ENCODE measurements around the gene HLA-DRB1. TPM values are rescaled to one million over a fixed set of nuclear protein-coding genes. Genes with fewer than 3 reads are reported as not detected.
"Not testable (repeated sequence)": the region's sequence is repeated elsewhere in the genome, so short reads cannot be mapped to it uniquely, and the experiment has no call there.

The HLA-DRB1 gene
- total RNA-seq, 2 donors from 2014 or later: 50.0 to 80.3 TPM

DNA sequence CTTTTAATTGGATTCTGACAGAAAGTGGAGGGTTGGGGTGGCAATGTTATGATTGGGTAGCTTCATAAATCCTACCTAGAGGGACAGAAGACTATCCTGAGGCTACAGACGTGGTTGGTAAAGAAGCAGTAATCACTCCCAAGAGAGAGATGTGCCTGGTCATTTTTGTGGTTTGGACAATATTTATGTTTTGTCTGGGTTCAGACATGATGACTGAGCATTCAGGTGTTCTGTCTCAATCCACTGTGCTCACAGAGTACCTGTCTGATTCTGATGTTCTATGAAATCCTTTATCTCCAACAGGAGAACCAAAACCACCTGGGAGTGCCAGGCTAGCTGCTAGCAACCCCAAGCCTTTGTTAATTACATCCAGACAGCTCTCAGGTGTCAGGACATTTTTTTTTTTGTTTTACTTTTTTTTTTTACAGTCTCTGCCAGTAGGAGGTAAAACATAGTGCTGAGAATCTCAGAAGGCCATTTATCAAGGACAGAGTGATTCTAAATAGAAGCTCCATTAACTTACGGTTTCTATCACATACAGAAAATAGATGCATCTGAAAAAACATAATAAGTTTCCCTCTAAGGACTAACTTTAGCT lies 46.0 kb upstream of the HLA-DRB1 start:
- Histone ChIP-seq H3K27ac (no peak overlapping the region), H3K27me3 (replicated peaks; ENCODE audit: insufficient read depth) (no peaks in the 10 kb centered on the region), H3K9me3 (no peaks in the 10 kb centered on the region), H3K36me3 (no peaks in the 10 kb centered on the region), H3K4me1 (ENCODE audit: control insufficient read depth in 1 of 2, low read depth in 2 of 2) (no peaks in the 10 kb centered on the region), H3K4me3 (no peak overlapping the region)
- ATAC-seq (ENCODE audit: insufficient number of reproducible peaks, low FRiP score, low read depth) (no peak), DNase-seq (ENCODE audit: low spot score) (no peak)
- TF ChIP-seq, protein P1, sequence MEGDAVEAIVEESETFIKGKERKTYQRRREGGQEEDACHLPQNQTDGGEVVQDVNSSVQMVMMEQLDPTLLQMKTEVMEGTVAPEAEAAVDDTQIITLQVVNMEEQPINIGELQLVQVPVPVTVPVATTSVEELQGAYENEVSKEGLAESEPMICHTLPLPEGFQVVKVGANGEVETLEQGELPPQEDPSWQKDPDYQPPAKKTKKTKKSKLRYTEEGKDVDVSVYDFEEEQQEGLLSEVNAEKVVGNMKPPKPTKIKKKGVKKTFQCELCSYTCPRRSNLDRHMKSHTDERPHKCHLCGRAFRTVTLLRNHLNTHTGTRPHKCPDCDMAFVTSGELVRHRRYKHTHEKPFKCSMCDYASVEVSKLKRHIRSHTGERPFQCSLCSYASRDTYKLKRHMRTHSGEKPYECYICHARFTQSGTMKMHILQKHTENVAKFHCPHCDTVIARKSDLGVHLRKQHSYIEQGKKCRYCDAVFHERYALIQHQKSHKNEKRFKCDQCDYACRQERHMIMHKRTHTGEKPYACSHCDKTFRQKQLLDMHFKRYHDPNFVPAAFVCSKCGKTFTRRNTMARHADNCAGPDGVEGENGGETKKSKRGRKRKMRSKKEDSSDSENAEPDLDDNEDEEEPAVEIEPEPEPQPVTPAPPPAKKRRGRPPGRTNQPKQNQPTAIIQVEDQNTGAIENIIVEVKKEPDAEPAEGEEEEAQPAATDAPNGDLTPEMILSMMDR (IDR thresholded peaks at IDR 0.05): no peak

DNA sequence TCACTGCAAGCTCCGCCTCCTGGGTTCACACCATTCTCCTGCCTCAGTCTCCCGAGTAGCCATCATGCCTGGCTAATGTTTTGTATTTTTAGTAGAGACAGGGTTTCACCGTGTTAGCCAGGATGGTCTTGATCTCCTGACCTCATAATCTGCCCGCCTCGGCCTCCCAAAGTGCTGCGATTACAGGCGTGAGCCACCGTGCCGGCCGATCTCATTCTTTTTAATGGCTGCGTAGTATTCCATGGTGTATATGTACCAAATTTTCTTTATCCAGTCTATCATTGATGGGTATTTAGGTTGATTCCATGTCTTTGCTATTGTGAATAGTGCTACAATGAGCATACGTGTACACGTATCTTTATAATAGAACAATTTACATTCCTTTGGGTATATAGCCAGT lies 40.1 kb upstream of the HLA-DRB1 start:
- not testable (repeated sequence) for H3K4me3 ChIP-seq; DNase-seq (ENCODE audit: low spot score); H3K27ac ChIP-seq; H3K36me3 ChIP-seq; H3K9me3 ChIP-seq; ATAC-seq (ENCODE audit: insufficient number of reproducible peaks, low FRiP score, low read depth); H3K4me1 ChIP-seq (ENCODE audit: control insufficient read depth in 1 of 2, low read depth in 2 of 2); H3K27me3 ChIP-seq (replicated peaks; ENCODE audit: insufficient read depth)

DNA sequence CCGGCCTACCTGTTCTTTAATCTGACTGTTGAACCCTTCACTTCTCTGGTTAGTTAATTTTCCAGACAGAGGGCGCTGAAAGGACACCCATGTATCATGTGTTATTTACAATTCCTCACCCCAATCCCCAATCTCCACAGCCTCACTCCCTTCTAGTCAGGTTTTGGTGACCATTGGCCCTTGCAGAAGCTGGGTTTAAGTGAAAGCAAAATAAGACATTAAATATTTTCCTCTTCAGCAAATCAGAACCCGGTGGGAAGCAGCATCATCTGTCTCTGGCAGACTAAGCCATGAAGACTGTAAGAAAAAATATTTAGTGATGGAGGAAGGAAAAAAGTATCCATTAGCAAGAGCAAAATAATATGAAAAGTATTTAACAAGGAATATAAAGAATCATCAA lies 38.2 kb upstream of the HLA-DRB1 start:
- no peak for ATAC-seq (ENCODE audit: insufficient number of reproducible peaks, low FRiP score, low read depth)
- no peak for DNase-seq (ENCODE audit: low spot score)

DNA sequence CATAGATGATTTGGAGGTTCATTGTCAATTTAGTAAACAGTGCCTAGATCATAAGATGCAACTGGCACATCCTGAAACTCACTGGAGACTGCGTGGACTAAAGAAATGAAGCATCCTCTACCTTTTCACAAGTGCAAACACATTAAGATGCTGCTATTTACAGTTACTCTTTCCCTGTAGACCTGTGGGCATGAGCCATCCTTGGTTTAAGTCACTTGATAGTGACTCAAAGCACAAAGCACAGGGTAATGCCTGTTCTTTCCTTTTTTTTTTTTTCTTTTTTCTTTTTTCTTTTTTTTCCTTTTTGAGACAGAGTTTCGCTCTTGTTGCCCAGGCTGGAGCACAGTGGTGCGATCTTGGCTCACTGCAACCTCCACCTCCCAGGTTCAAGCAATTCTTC lies 37.6 kb upstream of the HLA-DRB1 start:
- H3K4me3 ChIP-seq: no peak overlapping the region
- ATAC-seq (ENCODE audit: insufficient number of reproducible peaks, low FRiP score, low read depth) (no peak), DNase-seq (ENCODE audit: low spot score) (no peak)
- TF ChIP-seq, protein P1 (IDR thresholded peaks at IDR 0.05): no peak
- no peak overlapping the region for H3K27ac ChIP-seq
- H3K4me1 ChIP-seq (ENCODE audit: control insufficient read depth in 1 of 2, low read depth in 2 of 2): no peaks in the 10 kb centered on the region
- H3K27me3 ChIP-seq (replicated peaks; ENCODE audit: insufficient read depth): no peaks in the 10 kb centered on the region
- H3K36me3 ChIP-seq: no peaks in the 10 kb centered on the region
- no peaks in the 10 kb centered on the region for H3K9me3 ChIP-seq

More for the DNA sequence above, 38.2 kb upstream of the HLA-DRB1 start:
- no peaks in the 10 kb centered on the region for H3K4me1 ChIP-seq (ENCODE audit: control insufficient read depth in 1 of 2, low read depth in 2 of 2)
- H3K36me3 ChIP-seq: no peaks in the 10 kb centered on the region
- H3K9me3 ChIP-seq: no peaks in the 10 kb centered on the region
- no peak overlapping the region for H3K4me3 ChIP-seq
- TF ChIP-seq, protein P1 (IDR thresholded peaks at IDR 0.05): no peak
- no peaks in the 10 kb centered on the region for H3K27me3 ChIP-seq (replicated peaks; ENCODE audit: insufficient read depth)
- H3K27ac ChIP-seq: no peak overlapping the region

DNA sequence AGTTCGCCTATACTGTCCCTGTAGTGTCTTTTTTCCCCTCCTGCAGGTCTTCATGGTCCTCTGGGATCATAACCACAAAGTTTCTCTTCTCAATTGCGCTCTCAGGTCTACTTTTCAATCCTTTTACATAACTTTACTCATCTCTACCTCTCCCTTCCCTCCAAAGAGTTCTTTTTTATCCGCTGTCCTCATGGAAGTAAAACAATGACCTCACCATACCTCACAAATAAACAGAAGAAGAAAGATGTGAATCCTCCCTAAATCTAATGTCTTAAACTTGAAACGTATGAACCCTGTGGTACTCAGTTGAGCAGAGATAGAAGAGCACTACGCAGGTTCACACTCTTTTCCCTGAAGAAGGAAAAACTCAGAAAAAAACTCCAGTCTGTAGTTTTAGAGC lies 35.5 kb upstream of the HLA-DRB1 start:
- no peaks in the 10 kb centered on the region for H3K36me3 ChIP-seq
- H3K4me1 ChIP-seq (ENCODE audit: control insufficient read depth in 1 of 2, low read depth in 2 of 2): no peaks in the 10 kb centered on the region
- TF ChIP-seq, protein P1 (IDR thresholded peaks at IDR 0.05): no peak
- no peaks in the 10 kb centered on the region for H3K9me3 ChIP-seq
- H3K4me3 ChIP-seq: no peak overlapping the region
- no peaks in the 10 kb centered on the region for H3K27me3 ChIP-seq (replicated peaks; ENCODE audit: insufficient read depth)
- H3K27ac ChIP-seq: no peak overlapping the region
- ATAC-seq (ENCODE audit: insufficient number of reproducible peaks, low FRiP score, low read depth) (no peak), DNase-seq (ENCODE audit: low spot score) (no peak)

DNA sequence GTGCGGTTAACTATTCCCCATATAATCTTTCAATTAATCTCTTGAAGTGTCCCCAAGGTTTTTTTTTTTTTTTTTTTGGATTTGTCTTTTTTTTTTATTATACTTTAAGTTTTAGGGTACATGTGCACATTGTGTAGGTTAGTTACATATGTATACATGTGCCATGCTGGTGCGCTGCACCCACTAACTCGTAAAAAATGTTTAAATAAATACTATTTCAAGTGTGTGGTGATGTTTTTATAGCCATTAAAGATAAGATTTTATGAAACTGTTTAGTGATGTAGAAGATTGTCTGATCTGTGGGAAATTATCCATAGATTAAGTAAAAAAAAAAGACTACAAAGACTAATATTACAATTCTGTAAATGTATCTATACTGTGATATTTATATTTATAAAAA lies 34.9 kb upstream of the HLA-DRB1 start:
- H3K27ac ChIP-seq: no peak overlapping the region

More for the DNA sequence above, 34.9 kb upstream of the HLA-DRB1 start:
- no peak overlapping the region for H3K4me3 ChIP-seq
- H3K36me3 ChIP-seq: no peaks in the 10 kb centered on the region
- H3K27me3 ChIP-seq (replicated peaks; ENCODE audit: insufficient read depth): no peaks in the 10 kb centered on the region
- no peaks in the 10 kb centered on the region for H3K9me3 ChIP-seq
- DNase-seq (ENCODE audit: low spot score) (no peak), ATAC-seq (ENCODE audit: insufficient number of reproducible peaks, low FRiP score, low read depth) (no peak)
- H3K4me1 ChIP-seq (ENCODE audit: control insufficient read depth in 1 of 2, low read depth in 2 of 2): no peaks in the 10 kb centered on the region
- TF ChIP-seq, protein P1 (IDR thresholded peaks at IDR 0.05): no peak
